GM12875 (cell line): ENCODE results near the gene ZNF444.

Experiments
- H3K4me3 ChIP-seq: one replicate; pipeline ENCODE4 v1.5.1; 2011; ENCODE audit warnings: low read depth, low read length, control low read depth
- CTCF ChIP-seq: IDR thresholded peaks from 2 replicates; pipeline ENCODE4 v1.5.1; 2011; ENCODE audit warnings: low read depth, mild to moderate bottlenecking, control low read depth, inconsistent platforms, low read length, moderate library complexity, borderline replicate concordance; ENCODE audit not compliant: insufficient read depth

ZNF444 gene

DNA sequence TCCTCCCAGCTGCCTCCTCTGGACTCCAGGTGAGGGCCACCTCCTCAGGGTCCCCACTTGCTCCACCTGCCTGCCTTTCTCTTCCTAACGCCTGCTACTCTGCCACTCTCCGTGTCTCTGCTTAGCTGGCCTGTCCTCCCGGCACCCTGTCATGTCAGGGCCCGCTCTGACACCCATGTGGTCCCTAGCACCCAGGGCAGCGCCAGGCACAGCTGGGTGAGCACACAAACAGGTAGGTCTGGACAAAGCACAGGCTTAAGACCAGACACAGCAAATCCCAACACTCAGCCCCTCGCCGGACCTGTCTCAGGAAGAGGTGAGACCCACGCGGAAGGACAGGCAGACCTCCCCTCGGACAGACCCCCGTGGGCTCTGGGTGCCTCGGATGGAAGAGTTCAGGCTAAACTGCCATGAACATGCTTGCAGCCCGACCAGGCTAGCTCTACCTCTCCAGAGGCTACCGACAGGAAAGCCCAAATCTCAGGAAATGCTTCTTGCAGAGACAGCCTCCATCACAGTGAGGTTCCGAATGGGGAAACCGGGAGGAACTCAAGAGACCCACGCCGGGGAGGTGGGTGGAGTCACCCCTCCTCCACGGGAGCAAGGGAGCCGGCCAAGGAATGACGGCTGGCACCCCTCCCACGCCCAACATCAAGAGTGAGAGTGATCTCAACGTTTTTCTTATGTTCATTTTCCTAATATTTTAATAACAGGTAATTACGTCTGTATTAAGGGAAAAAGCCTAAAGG, 32.5 kb upstream of the ZNF444 start:
- no peak for TF ChIP-seq CTCF
- H3K4me3 ChIP-seq: no peak overlapping the region

GRCh38 chr19:56109226-56109625, 31.9 kb upstream of the ZNF444 start:
- no peak for TF ChIP-seq CTCF
- H3K4me3 ChIP-seq: no peak overlapping the region

DNA sequence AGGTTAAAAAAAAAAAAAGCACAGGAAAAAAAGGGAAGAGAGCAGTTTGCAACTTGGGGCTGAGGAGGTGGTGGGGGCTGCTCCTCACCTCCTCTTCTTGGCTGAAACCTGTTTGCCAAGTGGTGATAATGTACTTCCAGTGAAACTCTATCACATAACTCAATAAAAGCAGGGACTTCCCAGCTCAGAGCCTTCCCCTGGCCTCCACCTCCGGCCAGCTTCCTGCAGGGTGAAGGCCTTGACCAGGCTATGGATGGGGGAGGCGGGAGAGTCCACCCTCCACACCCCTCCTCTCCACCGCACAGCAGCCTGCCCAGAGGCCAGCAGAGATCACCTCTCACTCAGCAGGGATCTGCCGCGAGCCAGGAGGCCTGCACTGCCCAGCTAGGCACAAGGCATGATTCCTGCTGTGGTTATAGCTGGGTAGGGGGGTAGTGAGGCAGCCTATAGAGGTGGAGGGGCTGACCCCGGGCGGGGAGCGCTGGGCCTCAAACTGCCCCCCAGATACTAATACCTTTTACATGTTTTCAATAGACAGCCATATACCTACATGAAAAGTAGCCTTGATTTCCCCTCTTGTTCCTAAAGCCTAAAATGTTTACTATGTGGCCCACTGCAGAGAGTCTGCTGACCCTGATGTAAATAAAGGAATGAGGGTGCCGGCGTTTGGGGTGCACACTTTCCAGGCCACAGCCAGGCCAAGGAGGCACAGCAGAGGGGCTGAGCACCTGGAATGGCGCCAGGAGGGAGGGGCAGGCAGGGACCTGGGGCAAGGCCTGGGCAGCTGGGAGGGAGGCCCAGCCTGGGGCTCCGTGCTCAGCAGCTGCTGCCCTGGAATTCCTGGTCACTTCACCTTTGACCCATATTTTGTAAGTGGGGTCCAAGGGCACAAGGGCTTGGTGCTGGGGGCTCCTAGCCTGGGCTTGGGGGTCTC, 30.3 kb upstream of the ZNF444 start:
- TF ChIP-seq CTCF: no peak
- no peak overlapping the region for H3K4me3 ChIP-seq

GRCh38 chr19:56111601-56112312, 29.3 kb upstream of the ZNF444 start:
- TF ChIP-seq CTCF: no peak

DNA sequence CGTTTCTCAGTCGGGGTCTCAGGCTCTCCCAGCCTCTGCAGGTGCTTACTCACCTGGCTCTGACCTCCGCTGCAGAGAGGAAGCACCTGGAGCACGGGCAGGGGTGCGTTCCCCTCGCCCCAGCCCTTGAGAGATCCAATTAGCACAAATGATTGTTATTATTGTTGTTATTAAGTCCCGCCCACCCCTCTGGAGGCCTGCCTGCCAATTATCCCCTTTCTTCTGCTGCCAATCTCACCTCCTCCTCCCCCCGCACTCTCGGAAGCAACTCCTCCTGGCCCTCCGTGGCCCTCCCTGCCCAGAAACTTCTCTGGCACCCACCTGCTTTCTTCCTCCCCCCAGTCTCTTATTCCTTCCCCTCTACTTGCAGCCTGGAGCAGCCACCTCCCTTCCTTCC, 28.8 kb upstream of the ZNF444 start:
- no peak for TF ChIP-seq CTCF
- no peak overlapping the region for H3K4me3 ChIP-seq

More at GRCh38 chr19:56111601-56112312, 29.3 kb upstream of the ZNF444 start:
- H3K4me3 ChIP-seq: no peak overlapping the region

DNA sequence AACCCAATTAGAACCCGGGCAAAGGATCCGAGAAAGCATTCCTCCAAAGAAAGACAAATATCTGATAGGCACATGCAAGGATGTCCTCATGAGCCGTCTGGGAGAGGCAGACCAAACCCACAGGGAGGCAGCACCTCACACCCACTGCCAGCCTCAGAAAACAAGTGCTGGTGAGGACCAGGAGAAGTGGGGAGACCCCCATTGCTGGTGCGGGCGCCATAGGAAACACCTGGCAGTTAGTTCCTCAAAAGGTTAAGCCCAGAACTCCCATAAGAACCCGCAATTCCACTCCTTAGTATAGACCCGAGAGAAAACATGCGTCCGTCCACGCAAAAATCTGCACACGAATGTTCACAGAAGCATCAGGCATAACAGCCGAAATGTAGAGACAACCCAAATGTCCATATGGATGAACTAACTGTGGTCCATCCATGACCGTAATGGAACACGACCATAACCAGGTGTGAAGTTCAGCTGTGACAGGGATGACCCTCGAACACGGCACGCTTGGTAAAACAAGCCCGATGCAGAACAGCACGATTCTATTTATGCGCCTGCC, 27.9 kb upstream of the ZNF444 start:
- TF ChIP-seq CTCF: no peak
- no peak overlapping the region for H3K4me3 ChIP-seq
